ENCODE results near the gene ACOXL.

The ACOXL gene

GRCh38 chr2:110759411-110759810, 27.0 kb downstream of the ACOXL start:
- DNase-seq = no peak

DNA sequence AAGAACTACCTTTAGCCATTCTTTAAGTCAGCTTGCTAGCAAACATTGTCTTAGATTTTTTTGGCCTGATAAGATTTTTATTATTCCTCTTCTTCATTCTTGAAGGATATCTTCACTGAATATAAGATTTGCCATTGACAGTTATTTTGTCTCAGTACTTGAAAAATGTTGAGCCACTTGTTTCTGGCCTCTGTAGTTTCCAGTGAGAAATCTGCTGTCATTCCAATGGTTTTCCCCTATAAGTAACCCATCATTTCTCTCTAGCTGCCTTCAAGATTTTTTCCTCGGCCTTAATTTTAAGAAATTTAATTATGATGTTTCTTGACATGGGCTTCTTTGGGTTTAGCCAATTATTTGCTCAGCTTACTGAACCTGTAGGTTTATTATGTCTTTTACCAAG, 32.6 kb downstream of the ACOXL start:
- no peak for DNase-seq

- no peak for DNase-seq
Measured at GRCh38 chr2:110766291-110766690, 33.9 kb downstream of the ACOXL start.

DNA sequence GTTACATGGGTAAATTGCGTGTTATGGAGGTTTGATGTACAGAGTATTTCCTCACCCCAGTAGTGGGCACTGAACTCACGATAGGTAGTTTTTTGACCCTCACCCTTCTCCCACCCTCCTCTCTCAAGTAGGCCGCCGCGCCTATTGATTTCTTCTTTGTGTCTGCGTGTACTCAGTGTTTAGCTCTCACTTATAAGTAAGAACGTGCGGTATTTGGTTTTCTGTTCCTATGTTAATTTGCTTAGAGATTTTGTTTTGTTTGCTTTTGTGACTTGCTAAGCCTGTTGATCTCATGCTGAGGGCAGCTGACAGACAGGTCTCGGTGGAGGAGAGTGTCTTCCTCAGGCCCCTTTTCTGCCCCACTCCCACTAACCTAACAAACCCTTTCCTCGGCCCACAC, 36.2 kb downstream of the ACOXL start:
- DNase-seq = no peak

DNA sequence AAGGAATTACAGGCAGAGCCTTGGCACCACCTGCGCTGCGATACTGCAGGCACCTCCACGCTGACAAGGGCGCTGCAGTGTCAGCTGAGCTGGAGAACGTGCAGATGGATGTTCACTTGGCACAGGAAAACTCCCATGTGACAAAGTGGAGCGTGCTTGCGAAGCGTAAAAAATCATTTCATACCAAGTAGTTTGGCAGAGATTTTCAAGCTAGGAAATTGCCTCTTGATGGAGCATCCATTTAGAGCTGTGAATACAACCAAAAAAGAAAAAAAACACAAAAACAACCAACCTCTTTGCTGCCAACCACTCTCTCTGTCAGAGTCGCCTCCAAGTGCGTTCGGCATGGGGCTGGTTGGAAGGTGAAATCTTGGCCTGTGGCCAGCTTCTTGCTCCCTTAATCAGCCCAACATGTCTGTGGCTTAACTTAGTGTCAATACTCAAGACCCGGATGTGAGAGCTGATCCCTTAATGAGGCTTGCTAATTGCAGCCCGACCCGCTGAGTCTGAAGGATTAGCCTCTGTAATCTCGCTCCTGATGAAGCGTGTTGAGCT, 38.1 kb downstream of the ACOXL start:
- no peak for DNase-seq

- DNase-seq = no peak
Measured at GRCh38 chr2:110770959-110771431, 38.6 kb downstream of the ACOXL start.

GRCh38 chr2:110771547-110772382, 39.4 kb downstream of the ACOXL start:
- DNase-seq = no peak

DNA sequence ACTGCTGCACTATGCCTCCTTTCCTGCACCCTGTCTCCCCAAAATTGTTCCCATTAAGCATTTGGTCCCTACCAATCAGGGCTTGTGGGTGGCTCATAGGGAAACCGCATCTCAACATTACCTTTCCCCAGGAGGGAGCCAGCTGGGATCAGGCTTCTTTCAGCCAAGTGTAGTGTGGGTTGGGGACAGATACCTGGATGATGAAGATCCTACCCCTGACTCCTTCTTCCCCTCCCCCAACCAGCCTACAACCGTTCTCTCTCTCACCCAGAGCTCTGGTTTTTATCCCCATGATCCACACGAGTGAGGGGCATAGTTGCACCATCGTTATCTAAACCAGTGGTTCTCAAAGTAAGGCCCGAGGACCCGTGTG, 40.0 kb downstream of the ACOXL start:
- no peak for DNase-seq

- DNase-seq = no peak
Measured at GRCh38 chr2:110773401-110773921, 41.1 kb downstream of the ACOXL start.

DNA sequence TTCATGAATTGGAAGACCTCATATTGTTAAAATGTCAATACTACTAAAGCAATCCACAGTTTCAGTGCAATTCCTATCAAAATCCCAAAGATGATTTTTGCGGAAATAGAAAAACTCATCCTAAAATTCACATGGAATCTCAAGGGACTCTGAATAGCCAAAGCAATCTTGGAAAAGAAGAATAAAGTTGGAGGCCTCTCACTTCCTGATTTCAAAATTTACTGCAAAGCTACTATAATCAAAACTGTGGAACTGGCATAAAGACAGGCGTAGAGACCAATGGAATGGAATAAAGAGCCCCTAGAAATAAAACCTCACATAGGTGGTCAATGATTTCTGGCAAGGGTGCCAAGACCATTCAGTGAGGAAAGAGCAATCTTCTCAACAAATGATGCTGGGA, 42.3 kb downstream of the ACOXL start:
- no peak for DNase-seq

DNA sequence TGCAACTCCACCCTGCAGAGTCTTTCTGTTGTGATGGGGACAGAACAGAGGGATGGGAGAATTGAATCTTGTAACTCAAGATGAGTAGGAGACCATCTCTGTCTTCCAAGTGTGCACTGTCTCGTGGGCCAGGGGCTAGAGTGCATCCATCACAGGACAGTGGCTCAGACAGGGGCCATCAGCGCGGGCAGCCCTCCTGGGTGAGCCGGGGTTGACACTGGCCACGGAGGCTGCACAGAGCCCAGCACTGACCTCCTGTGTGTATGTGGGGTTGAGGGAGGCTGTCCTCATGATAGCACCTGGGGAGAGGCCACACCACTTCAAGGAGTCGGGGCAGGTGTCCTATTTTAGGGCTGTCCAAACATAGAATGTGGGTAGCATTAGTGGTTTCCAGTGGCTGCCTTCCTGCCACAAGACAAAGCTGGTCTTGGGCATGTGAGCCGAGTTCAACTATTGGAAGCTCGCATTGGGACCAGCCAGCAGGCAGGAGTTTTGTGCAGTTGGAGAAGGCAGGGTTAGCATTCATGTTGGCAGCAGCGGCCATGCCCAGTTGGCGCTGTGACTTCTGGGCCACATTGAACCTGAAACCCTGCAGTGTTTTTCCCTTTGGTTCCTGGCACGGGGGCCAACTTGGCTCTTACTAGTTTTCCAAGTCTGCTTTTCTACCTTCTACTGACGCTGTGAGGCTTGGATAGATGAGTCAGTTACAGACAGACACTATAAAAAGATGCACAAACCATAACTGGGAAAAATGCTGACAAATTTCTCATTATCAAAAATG, 45.3 kb downstream of the ACOXL start:
- DNase-seq = no peak

- DNase-seq = no peak
Measured at GRCh38 chr2:110780461-110780860, 48.1 kb downstream of the ACOXL start.

DNA sequence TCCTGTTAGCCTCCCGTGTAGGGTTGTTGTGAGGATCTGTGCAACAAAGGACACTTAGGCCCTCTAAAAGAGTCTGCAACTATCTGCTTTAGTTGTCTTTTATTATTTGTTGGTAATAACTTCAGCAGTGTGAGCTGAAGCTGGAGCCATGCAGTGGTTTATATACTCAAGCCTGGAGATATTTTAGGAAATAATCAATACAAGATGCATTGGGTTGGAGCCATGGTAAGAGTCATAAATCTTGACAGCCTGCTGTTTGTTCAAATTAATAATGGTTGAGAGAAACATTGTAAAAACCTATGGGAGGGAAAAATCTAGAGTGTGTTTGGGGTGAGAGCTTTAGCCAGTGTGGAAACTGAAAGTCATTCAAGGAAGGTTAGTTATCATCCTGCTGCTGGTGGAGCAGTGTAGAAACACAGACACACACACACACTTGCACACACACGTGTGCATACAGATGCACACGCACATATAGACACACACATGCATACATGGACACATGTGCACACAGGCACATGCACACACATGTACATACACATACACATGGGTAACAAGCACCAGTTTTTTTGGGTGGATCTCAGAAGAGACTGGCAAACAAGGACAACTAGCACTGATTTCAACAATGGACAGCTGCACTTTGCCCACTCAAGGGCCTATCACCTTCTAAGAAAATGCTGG, 51.0 kb downstream of the ACOXL start:
- no peak for DNase-seq

DNA sequence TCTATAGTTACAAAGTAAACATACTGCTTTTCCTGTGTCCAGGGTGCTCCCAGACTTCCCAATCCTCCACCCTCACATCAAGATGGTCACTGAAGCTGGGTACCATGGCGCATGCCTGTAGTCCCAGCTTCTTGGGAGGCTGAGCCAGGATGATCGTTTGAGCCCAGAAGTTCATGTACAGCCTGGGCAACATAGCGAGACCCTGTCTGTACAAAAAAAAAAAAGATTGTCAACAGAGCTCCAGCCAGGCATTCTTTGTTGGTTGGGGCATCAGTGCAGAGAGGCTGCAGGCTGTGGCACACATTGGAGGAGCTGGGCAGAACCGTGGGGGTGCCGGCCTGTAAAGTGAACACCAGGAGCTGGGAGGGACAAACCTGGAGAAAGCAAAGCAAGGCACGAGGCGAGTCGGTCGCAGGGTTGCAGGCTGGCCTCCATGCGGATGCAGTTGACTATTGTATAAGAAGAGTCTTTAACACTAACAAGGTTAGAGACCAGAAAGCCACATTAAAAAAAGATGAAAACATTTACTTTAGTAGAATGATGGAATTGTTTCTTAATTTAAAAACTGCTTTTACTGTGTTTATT, 51.8 kb downstream of the ACOXL start:
- DNase-seq = no peak

DNA sequence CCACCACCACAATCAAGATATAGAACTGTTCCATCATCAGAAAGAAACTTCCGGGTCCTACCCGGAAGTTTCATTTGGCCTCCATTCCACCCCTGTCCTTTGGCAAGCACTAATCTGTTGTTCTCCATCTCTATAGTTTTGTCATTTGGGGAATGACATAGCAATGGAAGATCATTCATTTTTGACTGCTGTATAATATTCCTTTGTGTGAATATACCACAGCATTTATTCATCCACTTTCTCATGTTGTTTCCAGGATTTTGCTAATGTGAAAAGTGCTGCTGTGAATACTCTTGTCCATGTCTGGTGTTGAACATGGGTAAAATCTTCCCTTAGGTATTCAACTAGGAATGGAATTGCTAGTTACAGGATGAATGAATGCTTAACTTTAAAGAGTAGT, 53.1 kb downstream of the ACOXL start:
- no peak for DNase-seq

DNA sequence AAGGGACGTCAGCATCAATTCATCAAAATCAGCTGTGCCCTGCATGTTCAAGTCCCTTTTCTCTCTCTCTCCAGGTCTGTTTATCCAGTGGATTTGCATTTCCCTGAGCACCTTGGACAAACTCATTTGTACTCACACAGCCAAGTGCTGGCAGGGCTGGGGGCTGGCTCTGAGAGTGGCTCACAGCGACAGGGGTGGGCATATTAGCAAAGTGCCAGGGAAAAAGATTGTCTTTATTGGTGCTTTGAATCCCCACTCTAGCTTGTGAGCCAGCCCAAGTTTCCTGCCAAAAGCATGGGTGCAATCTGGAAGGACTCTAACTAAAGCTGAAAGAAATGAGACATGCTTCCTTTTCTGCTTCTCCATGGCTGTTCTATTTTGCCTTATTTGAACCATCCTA, 56.6 kb downstream of the ACOXL start:
- DNase-seq = no peak

- DNase-seq = no peak
Measured at GRCh38 chr2:110789706-110790105, 57.3 kb downstream of the ACOXL start.

- DNase-seq = no peak
Measured at GRCh38 chr2:110790907-110791306, 58.5 kb downstream of the ACOXL start.

DNA sequence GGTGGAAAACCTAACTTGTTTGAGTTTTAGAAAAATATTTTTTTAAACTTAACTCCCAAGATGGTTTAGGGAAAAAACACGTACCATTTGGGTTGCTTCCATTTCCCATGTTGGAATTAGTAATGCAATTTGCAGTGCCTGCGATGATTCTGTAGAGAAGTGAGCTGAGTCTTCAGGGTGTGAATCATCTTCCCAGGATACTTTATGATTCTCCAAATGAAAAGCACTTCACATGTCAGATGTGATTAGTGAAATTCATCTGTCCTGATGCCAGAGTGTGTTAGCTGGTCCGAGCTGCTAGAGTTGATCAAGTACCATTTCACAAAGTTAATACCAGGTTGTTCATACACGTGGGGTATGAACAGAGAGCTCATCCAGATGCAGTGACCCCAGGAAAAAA, 59.1 kb downstream of the ACOXL start:
- DNase-seq = no peak

DNA sequence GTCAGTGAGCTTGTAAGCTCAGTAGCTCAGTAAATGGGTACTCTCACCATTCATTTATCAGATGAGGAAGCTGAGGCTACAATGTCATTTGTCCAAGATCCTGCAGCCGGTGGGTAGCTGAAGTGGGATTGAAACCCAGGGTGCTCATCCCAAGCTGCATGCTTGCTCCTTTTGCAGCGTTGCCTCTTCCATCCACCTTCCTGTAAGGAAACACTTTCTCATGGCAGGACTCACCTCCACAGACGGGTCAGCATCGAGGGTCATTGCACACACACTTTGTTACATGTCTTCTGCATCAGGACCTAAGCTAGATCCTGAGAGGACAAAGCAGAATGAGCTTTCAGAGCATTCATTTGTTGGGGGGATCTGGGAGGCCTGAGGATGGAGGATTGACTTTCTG, 60.7 kb downstream of the ACOXL start:
- no peak for DNase-seq

DNA sequence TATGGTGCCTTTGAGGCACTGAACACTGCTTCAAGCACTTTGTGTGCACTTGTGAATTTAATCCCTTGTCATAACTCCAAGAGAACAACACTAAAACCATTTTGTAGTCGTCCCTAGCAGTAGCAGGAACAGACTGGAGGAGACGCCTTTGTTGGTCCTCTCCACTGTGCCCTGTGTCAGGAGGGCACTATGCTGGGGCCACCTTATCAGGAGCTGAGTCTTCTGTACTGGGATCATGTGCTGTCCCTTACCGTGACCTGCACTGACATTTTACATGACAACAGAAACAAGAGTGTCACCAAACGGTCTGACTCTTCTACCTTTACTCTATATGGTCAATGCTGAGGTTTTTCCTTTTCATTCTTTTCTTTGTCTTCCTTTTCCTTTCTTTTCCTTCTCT, 62.0 kb downstream of the ACOXL start:
- DNase-seq = no peak

- DNase-seq = no peak
Measured at GRCh38 chr2:110794951-110795350, 62.6 kb downstream of the ACOXL start.
